HEK293 (cell line): ENCODE results near the gene ZNF444.

Experiments
- MYNN ChIP-seq: fragments of 450-650 bp; formaldehyde crosslinking; IDR thresholded peaks from 2 replicates; pipeline ENCODE4 v1.5.1; 2016; ENCODE audit warnings: missing biosample characterization, missing genetic modification characterization, borderline replicate concordance
- REST ChIP-seq: fragments of 450-650 bp; formaldehyde crosslinking; IDR thresholded peaks from 2 replicates; pipeline ENCODE4 v1.5.1; 2016; ENCODE audit warnings: missing biosample characterization, missing genetic modification characterization
- ZNF112 ChIP-seq: fragments of 450-650 bp; formaldehyde crosslinking; IDR thresholded peaks from 2 replicates; pipeline ENCODE4 v1.5.0; 2017; ENCODE audit warnings: missing biosample characterization, missing genetic modification characterization
- ZNF133 ChIP-seq: fragments of 450-650 bp; formaldehyde crosslinking; IDR thresholded peaks from 2 replicates; pipeline ENCODE4 v1.5.1; 2016; ENCODE audit warnings: missing biosample characterization, missing genetic modification characterization
- ZNF184 ChIP-seq: fragments of 450-650 bp; IDR thresholded peaks from 2 replicates; pipeline ENCODE4 v1.5.1; 2018; ENCODE audit warnings: missing biosample characterization, mild to moderate bottlenecking, missing genetic modification characterization
- ZNF211 ChIP-seq: fragments of 450-650 bp; formaldehyde crosslinking; IDR thresholded peaks from 2 replicates; pipeline ENCODE4 v1.5.1; 2016; ENCODE audit warnings: low read depth, missing biosample characterization, missing genetic modification characterization
- ZNF274 ChIP-seq, 2 experiments: fragments of 200-500 bp in 1 of 2; fragments of 450-650 bp in 1 of 2; sonication (Bioruptor generic) in 1 of 2; formaldehyde crosslinking in 1 of 2; IDR thresholded peaks; 2 replicates each; pipeline versions ENCODE4 v1.5.1 to v1.6.1; 2014 to 2016; ENCODE audit warnings: borderline replicate concordance in 1 of 2, inconsistent platforms in 1 of 2, low read length in 1 of 2, missing biosample characterization in 1 of 2, missing genetic modification characterization in 1 of 2
- ZNF350 ChIP-seq: fragments of 450-650 bp; formaldehyde crosslinking; IDR thresholded peaks from 2 replicates; pipeline ENCODE4 v1.5.0; 2017; ENCODE audit warnings: missing biosample characterization, mild to moderate bottlenecking, missing genetic modification characterization
- ZSCAN30 ChIP-seq: fragments of 450-650 bp; IDR thresholded peaks from 2 replicates; pipeline ENCODE4 v1.5.1; 2018; ENCODE audit warnings: missing biosample characterization, mild to moderate bottlenecking, missing genetic modification characterization, moderate library complexity
- ZSCAN4 ChIP-seq: fragments of 450-650 bp; formaldehyde crosslinking; IDR thresholded peaks from 2 replicates; pipeline ENCODE4 v1.5.1; 2017; ENCODE audit warnings: missing biosample characterization, missing genetic modification characterization
- TF ChIP-seq, protein P1 (sequence below): IDR thresholded peaks from 2 replicates; pipeline ENCODE4 v1.6.1; 2011; ENCODE audit warnings: mild to moderate bottlenecking, low read depth, low read length, borderline replicate concordance
- TF ChIP-seq, protein P2 (sequence below): fragments of 450-650 bp; formaldehyde crosslinking; IDR thresholded peaks from 2 replicates; pipeline ENCODE4 v1.5.1; 2016; ENCODE audit warnings: missing biosample characterization, missing genetic modification characterization
- TF ChIP-seq, protein P3 (sequence below): fragments of 450-650 bp; formaldehyde crosslinking; IDR thresholded peaks from 2 replicates; pipeline ENCODE4 v1.5.1; 2017; ENCODE audit warnings: missing biosample characterization, missing genetic modification characterization
- TF ChIP-seq, protein P4 (sequence below): fragments of 450-650 bp; IDR thresholded peaks from 2 replicates; pipeline ENCODE4 v1.5.1; 2018; ENCODE audit warnings: missing biosample characterization, missing genetic modification characterization

DNA sequence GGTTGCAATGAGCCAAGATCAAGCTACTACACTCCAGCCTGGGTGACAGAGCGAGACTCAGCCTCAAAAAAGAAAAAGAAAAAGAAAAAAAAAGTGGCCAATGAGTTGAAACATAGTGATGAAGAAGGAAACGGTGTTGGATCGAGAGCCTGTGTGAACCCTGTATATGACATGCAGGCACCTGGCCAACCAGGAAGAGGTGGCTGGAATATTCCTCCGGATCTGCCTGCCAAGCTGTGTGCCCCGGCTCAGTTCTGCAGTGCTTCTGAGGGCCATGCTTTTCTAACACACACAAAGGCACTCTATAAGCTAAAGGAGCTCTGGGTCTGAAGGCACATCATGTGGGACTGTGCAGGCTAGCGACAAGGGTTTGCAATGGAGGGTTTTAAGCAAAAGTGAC, 3.7 kb upstream of the ZNF444 start:
- TF ChIP-seq, protein P1, sequence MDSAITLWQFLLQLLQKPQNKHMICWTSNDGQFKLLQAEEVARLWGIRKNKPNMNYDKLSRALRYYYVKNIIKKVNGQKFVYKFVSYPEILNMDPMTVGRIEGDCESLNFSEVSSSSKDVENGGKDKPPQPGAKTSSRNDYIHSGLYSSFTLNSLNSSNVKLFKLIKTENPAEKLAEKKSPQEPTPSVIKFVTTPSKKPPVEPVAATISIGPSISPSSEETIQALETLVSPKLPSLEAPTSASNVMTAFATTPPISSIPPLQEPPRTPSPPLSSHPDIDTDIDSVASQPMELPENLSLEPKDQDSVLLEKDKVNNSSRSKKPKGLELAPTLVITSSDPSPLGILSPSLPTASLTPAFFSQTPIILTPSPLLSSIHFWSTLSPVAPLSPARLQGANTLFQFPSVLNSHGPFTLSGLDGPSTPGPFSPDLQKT: no peak
- no peak for TF ChIP-seq ZSCAN30
- TF ChIP-seq ZNF211 (tag by site-specific recombination): no peak
- TF ChIP-seq, protein P2, sequence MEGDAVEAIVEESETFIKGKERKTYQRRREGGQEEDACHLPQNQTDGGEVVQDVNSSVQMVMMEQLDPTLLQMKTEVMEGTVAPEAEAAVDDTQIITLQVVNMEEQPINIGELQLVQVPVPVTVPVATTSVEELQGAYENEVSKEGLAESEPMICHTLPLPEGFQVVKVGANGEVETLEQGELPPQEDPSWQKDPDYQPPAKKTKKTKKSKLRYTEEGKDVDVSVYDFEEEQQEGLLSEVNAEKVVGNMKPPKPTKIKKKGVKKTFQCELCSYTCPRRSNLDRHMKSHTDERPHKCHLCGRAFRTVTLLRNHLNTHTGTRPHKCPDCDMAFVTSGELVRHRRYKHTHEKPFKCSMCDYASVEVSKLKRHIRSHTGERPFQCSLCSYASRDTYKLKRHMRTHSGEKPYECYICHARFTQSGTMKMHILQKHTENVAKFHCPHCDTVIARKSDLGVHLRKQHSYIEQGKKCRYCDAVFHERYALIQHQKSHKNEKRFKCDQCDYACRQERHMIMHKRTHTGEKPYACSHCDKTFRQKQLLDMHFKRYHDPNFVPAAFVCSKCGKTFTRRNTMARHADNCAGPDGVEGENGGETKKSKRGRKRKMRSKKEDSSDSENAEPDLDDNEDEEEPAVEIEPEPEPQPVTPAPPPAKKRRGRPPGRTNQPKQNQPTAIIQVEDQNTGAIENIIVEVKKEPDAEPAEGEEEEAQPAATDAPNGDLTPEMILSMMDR: no peak
- no peak for TF ChIP-seq ZNF133 (tag by site-specific recombination)
- no peak for TF ChIP-seq ZNF274 (IDR thresholded peaks at IDR 0.05; ENCODE audit: low read length)
- no peak for TF ChIP-seq ZNF274 (tag by site-specific recombination; IDR thresholded peaks at IDR 0.05; ENCODE audit: borderline replicate concordance)
- no peak for TF ChIP-seq MYNN (tag by site-specific recombination)
- no peak for TF ChIP-seq ZNF112 (tag by site-specific recombination)
- TF ChIP-seq, protein P3, sequence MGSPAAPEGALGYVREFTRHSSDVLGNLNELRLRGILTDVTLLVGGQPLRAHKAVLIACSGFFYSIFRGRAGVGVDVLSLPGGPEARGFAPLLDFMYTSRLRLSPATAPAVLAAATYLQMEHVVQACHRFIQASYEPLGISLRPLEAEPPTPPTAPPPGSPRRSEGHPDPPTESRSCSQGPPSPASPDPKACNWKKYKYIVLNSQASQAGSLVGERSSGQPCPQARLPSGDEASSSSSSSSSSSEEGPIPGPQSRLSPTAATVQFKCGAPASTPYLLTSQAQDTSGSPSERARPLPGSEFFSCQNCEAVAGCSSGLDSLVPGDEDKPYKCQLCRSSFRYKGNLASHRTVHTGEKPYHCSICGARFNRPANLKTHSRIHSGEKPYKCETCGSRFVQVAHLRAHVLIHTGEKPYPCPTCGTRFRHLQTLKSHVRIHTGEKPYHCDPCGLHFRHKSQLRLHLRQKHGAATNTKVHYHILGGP (tag by site-specific recombination): no peak
- no peak for TF ChIP-seq ZSCAN4
- TF ChIP-seq, protein P4, sequence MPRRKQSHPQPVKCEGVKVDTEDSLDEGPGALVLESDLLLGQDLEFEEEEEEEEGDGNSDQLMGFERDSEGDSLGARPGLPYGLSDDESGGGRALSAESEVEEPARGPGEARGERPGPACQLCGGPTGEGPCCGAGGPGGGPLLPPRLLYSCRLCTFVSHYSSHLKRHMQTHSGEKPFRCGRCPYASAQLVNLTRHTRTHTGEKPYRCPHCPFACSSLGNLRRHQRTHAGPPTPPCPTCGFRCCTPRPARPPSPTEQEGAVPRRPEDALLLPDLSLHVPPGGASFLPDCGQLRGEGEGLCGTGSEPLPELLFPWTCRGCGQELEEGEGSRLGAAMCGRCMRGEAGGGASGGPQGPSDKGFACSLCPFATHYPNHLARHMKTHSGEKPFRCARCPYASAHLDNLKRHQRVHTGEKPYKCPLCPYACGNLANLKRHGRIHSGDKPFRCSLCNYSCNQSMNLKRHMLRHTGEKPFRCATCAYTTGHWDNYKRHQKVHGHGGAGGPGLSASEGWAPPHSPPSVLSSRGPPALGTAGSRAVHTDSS (tag by site-specific recombination): no peak
- TF ChIP-seq ZNF184 (tag by site-specific recombination): no peak
- no peak for TF ChIP-seq ZNF350 (tag by site-specific recombination)
- TF ChIP-seq REST (tag by site-specific recombination): no peak
